KBM-7 (cell line): ENCODE data around the gene SBF2.
A peak's percentile ranks its signal among the peaks of the same experiment; 100 is the strongest.

Experiments used
- DNase-seq: peaks from one replicate; pipeline ENCODE4 v3.0.0-alpha.2; 2015
- in situ Hi-C: fragments of 300-500 bp; cut with MboI; formaldehyde crosslinking; loops from 2 replicates; pipeline ENCODE4 v1.14.3; 2020; ENCODE audit warnings: low sequenced_read_pairs, low pct_unique_long_range_greater_than_20kb, mixed read lengths

SBF2 gene

DNA sequence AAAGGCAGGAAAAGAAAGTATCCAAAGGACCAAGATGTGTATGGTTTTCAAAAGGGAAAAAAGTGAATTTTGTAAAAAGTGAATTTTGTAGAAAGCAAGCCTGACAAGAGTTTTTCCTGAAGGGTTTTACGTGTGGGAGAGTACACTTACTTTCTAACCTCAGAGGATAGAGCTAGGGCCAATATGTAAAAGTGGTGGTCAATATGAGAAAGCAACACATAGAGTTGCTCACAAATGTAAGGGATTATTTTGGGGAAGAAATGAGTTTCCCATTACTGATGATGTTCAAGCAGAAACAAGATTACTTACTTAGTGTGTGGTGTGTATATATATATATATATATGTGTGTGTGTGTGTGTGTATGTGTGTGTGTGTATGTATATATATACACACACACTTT is 467.6 kb downstream of the SBF2 start:
- no peak for DNase-seq

DNA sequence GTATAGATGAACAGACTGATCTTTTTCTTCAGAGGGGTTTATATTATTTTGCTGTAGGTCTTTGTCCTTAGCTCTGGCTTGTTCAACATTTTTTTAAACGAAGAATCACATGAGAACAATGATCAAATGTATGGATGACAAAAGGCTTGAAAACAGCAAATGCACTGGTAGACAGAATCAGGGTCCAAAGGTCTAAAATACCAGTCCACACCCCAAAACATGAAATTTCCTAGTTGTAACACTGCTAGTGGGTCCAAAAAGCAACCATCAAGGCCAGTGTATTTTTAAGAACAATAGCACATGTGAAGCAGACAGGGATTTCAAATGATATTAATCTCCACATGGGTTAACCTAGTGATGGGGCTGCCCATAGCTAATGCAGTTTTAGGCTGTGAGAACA is 468.1 kb downstream of the SBF2 start:
- DNase-seq = no peak
- in situ Hi-C loops = no loop called here

More for the DNA sequence above, 467.6 kb downstream of the SBF2 start:
- in situ Hi-C loops = no loop called here

DNA sequence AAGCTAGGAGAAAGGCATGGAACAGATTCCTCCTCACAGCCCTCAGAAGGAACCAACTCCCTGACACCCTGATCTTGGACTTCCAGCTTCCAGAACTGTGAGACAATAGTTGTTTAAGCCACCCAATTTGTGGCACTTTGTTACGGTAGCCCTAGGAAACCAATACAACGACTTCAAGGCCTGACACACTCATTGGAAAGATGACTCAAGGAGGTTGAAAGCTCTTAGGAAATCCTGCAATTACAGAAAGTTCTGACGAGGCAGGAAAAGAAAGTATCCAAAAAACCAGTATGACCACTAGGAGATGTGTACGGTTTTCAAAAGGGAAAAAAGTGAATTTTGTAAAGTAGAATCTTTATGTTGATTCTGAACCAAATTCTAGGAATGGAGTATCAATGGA is 468.7 kb downstream of the SBF2 start:
- in situ Hi-C loops = no loop called here
- DNase-seq = no peak

DNA sequence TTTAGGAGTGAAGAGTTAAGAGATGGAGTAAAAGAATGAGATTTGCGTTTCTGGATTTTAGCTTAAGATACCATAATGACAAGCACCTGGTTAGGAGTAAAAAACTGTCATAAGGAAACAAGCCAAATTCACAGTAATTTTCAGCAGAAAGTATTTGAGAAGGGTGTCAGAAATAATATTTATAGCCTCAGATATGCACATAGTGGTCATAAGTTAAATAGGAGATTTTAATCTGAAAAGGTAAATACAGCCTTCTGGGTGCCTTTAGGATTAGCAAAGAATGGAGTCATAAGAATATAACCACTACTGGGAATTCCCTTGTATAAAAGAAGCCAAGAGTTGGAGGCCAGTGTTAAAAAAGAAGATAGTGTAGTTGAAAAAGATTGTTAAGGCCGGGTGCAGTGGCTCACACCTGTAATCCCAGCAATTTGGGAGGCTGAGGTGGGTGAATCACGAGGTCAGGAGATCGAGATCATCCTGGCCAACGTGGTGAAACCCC is 470.1 kb downstream of the SBF2 start:
- no peak for DNase-seq
- in situ Hi-C loops = no loop called here

DNA sequence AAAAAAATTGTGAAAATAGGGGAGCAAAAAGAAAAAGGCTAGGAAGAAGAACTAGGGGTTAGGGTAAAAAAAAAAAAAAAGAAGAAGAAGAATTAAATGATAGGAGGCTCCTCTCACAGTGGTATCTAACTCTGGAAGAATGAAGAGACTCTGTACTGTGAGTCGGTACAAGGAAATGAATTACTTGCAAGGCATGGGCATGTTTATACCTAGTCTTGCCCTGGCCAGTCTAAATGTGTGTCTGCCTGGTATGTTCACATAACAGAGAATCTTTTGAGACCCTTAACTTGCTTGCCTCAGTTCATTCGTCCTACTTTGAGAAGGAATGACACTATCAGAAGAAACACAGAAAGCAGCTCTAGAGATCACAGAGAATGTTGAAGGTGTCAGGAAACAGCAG is 470.6 kb downstream of the SBF2 start:
- DNase-seq = no peak

DNA sequence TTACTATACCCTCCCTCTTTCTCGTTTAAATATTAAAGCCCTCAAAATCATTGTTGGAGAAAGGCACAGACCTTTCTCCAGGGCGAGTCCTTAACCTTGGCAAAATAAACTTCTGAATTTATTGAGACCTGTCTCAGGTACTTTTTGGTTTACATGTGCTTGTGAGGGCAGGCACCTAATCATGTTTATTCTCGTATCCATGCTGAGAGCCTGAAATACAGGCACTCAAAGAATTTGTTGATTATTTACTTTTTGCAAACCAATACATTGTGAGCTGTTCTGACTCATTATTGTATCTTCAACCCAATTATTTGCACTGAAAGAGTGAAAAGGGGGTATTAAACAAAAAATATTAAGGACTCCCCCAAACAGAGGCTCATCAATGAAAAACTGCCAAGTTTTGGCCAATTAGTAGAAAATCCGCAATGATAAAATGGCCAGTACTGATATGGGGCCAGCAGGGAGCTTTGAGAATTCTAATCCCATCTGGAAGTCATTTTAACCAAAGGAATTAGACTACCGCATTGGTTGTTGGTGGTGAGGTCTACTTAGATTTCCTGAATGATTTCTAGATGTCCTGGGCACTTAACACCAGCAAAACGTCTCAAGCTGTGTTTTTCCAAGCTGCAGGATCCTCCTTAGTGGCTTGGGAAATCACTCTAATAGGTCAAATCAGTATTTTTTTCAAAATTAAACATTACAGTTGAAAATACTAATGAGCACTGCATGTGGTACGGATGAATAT is 472.8 kb downstream of the SBF2 start:
- DNase-seq = no peak
- in situ Hi-C loops = no loop called here

More for the DNA sequence above, 470.6 kb downstream of the SBF2 start:
- in situ Hi-C loops = no loop called here

DNA sequence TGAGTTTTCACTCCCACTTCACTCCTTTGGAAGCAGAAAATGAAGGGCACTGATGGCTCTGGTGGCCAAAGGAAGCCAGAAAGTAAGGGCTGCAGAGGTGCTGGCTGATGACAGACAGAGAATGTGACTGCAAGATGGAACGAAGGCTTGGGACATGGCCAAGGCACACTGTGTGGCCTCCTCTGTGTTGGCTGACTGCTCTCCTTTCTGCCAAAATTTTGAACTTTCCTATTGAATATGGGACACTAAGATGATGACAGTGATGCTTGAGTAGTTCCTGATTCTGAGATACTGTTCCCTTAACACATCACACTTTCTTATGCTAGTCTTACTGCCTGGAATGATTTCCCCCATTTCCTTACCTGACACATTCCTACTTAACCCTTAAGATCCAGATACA is 473.8 kb downstream of the SBF2 start:
- no peak for DNase-seq
- in situ Hi-C loops = no loop called here

DNA sequence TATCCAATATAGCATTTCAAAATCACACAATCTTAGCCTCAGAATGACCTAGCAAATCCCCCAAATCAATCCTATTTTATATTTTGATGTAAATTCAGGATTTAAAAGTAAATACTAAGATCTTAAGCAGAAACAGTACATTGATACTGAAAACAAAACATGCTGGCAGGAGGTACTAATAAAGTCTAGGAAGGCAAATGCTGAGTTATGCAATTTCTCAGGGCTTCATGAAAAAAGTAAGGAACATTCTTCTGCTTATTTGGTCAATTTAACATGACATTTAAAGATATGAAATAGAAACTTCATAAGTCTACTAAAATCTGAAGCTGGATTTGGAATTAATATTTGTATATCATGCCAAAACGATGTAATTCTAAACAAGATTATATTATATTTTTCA is 476.8 kb downstream of the SBF2 start:
- in situ Hi-C loops = no loop called here
- no peak for DNase-seq

DNA sequence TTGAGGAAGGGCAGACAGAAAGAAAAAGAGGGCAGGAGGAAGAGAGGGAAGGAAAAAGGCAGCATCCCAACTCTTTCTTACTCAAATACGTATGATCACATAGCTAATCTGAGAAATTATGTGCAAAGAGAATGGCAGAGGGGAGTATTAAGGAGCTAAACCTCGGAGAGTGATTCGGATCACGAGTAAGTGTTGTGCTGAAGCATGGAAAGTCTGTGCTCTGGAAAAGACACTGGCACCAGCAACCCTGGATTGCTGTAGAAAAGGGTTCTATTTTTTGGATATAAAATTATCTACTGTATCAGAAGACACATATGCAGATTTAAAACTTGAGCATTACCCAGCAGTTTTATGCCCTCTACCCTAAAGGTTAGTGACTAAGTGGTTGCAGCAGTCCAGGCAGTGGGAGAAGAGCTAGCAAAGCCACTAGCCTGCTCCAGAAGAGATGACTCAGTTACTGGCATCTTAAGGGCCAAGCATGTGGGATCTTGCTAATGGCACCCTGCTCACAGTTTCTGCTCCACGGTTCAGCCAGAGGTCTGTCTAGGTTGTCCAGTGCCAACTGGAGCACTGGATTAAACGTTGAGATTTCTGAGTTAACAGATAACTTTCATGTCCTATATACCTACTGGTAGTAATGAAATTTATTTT is 478.4 kb downstream of the SBF2 start:
- no peak for DNase-seq
- in situ Hi-C loops = no loop called here

DNA sequence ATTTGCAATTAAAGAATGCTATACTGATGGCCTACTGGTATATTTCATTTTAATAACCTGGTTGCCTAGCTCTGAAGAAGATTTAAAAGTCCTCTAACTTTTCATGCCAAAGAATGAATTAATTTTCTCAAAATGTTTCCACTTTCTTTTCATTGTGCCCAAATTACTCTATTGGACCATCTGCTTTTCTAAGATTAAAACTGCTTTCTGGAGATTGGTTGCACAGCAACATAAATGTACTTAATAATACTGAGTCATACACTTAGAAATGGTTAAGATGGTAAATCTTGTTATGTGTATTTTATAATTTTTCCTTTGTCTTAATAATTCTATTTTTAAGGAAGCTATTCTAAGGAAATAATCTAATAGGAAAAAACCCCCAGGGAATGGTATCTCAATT is 479.9 kb downstream of the SBF2 start:
- no peak for DNase-seq

DNA sequence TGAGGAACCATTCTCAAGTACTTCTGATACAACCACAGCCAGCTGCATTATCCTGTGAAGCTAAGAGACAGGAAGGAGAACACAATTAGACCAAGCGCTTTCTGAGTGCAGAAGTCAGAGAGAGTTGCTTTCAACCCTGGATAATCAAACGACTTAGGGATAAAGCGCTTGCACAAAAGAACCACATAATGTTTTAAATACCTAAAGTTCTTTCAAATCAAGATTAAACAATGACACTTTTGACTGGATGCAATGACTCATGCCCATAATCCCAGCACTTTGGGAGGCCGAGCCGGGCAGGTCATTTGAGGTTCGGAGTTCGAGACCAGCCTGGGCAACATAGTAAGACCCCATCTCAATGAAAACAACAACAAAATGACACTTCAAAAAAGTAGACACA is 485.1 kb downstream of the SBF2 start:
- peak; percentile 3 for DNase-seq
- in situ Hi-C loops = no loop called here

More for the DNA sequence above, 479.9 kb downstream of the SBF2 start:
- in situ Hi-C loops = no loop called here

DNA sequence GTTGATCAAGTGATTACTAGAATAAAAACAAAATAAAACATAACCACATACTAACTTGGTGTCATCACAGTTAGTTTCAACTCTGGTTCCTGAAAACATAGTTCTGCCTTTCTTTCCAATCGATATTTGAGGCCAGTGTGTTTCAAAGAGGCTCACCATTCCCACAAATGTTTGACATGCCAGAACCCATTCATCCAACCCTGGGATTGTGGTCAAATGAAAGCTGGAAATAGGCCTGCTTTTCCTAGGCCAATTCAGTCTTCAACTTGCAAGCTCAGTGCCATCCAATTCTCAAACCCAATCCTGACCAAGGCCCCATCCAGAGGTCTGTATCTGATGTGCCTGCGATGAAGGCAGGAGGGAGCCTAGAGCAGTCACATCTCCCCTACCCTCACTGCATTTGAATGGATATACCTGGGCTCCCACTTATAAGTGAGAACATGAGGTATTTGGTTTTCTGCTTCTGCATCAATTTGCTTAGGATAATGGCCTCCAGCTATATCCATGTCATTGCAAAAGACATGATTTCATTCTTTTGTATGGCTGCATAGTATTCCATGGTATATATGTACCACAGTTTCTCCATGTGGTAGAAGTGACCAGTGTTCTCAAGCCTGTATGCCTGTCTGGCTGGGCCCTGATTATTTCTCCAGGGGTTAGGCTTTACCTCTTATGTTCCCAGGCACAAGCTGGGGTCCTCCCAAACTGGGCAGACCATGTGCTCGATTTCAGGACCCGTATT is 486.9 kb downstream of the SBF2 start:
- no peak for DNase-seq
- in situ Hi-C loops = no loop called here

DNA sequence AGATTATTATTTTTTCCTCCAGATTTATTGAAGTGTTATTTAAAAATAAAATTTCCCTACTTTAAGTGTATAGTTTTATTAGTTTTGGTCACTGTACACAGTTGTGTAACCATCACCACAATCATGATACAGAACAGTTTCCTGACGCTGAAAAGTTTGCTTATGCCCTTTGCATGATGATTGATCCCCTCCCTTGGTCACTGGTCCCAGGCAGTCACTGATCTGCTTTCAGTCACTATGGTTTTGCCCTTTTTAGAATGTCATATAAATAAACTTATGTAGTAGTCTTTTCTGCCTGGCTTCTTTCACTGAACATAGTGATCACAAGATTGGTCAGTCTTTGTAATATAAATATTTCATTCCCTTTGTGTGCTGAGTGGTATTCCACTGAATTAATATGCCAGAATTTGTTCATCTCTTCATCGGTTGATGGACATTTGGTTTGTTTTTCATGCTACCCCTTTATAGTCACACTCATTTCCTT is 489.6 kb downstream of the SBF2 start:
- no peak for DNase-seq
- in situ Hi-C loops = no loop called here

DNA sequence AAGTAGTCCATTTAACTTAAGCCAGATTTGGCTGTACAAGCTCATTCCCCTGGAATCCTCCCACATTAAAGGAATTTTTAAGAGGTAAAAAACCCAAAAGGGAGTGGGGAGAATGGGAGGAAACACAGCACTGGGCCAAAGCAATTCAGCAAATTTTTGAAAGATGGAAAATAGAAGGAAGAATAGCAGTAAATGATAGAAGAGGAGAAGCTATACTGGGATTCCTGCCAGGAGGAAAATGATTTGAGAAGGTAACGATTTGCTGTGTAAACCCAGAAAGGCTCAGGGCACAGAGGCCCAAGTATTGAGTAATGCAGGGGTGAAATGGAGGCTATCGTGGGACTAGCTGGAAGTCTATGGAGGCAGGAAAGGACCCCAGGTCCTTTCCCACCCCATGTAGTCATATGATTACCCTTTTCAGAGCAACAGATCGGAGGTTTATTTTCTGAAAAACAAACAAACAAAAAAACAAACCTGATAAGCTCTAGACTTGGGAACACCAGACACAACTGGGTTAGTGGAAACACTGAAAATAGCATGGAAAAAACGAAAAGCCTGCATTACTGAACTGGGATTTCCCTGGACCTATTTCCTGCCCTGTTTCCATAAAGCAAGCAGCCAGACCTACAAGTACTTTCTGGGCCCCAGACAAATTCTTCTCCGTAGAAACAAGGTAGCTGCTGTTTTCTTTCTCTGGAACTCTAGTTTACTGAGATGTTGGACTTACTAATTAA is 490.2 kb downstream of the SBF2 start:
- in situ Hi-C loops = no loop called here
- DNase-seq = no peak

DNA sequence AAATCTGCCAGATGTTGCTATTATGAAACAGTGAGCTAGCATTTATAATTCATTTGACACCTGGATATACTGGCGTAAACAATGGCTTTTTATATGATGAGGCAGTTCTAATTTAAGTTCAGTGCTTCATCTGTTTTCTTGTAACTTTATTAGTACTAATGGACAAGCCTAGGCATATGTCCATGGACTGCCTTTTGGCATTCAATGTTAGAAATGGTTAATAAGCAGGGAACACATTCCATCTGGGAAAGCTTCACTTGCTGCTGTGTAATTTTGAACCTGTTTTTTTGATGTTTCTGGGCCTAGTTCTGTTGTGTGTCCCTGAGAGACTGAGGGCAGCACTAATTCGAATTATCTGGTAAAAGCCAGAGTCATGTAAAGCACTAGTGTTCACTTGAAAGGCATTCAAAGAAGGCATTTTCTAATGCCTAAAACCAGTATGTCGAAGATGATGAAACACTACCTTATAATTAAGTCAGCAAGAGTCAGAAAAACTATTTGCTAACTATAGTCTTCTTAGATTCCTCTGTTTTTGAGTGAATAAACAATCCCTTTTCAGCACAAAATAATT is 491.6 kb downstream of the SBF2 start:
- in situ Hi-C loops = no loop called here

DNA sequence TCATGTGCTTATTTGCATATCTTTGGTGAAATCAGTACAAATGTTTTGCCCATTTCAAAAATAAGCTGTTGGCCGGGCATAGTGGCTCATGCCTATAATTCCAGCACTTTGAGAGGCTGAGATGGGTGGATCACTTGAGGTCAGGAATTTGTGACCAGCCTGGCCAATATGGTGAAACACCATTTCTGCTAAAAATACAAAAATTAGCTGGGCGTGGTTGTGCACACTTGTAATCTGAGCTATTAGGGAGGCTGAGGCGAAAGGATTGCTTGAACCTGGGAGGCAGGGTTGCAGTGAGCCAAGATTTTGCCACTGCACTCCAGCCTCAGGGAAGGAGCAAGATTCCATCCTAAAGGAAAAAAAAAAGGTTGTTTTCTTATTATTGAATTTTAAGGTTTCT is 494.1 kb downstream of the SBF2 start:
- no peak for DNase-seq
- in situ Hi-C loops = no loop called here

More for the DNA sequence above, 491.6 kb downstream of the SBF2 start:
- DNase-seq = no peak

DNA sequence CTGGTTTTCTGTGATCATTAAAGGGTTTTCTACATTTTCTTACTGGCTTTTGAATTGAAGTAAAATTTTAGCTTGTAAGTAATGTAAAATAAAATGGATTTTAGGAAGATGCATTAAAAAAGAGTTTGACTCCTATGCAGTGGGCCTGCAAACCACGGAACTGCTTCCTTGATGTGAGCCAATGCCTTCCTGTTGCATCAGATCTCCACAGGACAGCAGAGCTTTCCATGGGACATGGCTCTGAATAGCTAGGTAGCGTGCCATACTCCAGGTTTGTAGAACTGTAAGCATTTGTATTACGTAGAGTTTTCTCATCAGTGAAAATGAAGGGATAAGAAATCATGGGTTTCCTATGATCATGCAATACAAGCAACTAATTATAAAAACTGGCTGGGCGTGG is 496.7 kb downstream of the SBF2 start:
- in situ Hi-C loops = no loop called here
- no peak for DNase-seq

DNA sequence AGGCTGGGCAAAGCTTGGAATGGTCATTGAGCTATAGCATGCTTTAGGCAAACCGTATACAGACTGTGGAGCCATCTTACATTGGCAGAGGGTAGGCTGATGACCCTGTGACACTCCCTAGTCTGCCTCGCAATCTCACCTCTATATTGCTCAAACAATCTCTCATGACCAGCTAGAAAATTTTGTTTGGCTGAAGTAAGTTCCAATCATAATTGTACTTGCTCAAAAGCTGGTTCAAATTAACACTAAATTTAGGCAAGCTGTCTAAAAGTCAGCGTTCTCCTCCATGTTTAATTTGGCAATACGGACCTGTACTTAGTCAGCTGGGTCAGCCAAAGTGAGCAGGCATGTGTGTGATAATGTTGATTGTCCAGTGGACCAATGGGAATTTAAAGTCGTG is 497.2 kb downstream of the SBF2 start:
- DNase-seq = no peak
- in situ Hi-C loops = no loop called here

DNA sequence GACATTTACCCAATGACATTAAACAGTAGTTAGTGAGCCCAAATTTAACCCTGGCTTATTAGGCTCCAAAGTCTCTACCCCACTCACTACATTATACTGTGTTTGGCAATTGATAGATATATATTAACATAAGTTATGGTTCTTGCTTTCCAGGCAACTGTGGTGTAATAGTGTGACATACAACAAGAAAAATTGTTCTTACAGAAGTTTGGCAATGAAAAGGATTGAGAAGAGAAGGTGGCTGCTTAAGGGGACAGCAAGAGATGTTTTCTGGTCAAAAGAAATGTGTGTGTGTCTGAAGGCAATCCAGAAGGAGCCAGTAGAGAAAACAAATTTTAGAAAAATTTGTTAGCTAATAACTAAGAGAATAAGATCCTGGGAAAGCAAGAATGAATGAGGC is 497.8 kb downstream of the SBF2 start:
- in situ Hi-C loops = no loop called here
- DNase-seq = no peak
